Measurements from ENCODE around the gene BTNL9. TPM values are rescaled to one million over a fixed set of nuclear protein-coding genes. Genes with fewer than 3 reads are reported as not detected.

BTNL9 gene
- total RNA-seq, 1 experiment from 2014 or later: 0.96 TPM

DNA sequence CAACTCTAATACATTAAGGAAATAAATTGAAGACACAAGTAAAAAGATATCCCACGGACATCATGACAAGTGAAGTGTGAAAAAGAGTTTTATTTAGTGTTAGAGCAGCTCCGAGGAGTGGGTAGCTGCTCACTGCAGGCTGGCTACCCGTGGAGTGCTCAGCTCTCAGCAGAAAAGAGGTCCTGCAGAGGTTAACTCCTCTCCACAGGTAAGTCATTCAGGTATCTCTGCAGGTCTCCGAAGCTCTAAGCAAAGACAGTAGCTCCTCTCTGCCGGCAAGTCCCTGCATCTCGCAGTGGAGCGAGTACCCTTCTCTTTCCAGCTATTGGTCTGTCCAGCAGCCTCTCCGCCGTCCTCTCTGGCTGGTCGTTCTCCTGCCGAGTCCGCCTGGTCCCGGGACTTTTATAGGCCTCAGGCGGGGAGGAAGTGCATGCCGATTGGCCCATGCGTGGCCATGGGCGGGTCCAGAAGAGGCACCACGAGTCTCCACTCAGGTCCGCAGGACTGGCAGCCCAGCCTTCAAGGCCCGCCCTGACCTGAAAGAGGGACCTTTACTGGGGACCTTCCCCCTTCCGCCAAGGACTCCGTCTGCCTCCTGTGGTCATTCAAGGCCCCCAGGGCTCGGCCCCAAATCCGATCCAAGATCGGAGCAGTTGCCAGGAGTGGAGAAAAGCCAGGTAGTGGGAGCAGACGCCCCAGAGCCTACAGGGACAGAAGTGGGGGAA is 29.9 kb downstream of the BTNL9 start:
- DNase-seq: peak; percentile 87
- Histone ChIP-seq H4K91ac (ENCODE audit: insufficient read length, low read depth, low read length) (no peak overlapping the region), H3K27me3 (ENCODE audit: insufficient read depth, low read length) (no peaks in the 10 kb centered on the region), H4K5ac (ENCODE audit: insufficient read length, low read depth, low read length) (no peak overlapping the region), H2AFZ (ENCODE audit: low read length) (no peak overlapping the region), H3K27ac (ENCODE audit: insufficient read length, low read depth, low read length) (no peak overlapping the region), H3T11ph (ENCODE audit: low read length) (no peak overlapping the region), H3K4ac (ENCODE audit: low read depth, low read length) (no peak overlapping the region), H2BK12ac (ENCODE audit: insufficient read length, low read depth, low read length) (no peak overlapping the region), H2BK15ac (ENCODE audit: low read depth, low read length) (no peak overlapping the region), H3K4me2 (ENCODE audit: insufficient read depth, insufficient read length, low read length) (no peak overlapping the region), H3K4me1 (ENCODE audit: insufficient read depth, low read length) (no peaks in the 10 kb centered on the region), H3K79me1 (ENCODE audit: insufficient read depth, low read depth, low read length, poor library complexity, severe bottlenecking) (no peaks in the 10 kb centered on the region), H3K14ac (ENCODE audit: insufficient read depth, low read length) (no peak overlapping the region), H2AK5ac (ENCODE audit: insufficient read length, low read length) (no peak overlapping the region), H3K9ac (ENCODE audit: extremely low read depth, insufficient read length, low read length) (no peak overlapping the region), H3K23me2 (ENCODE audit: insufficient read length, low read depth, low read length, poor library complexity, severe bottlenecking) (no peaks in the 10 kb centered on the region), H4K20me1 (ENCODE audit: control insufficient read depth, insufficient read depth, insufficient read length) (no peaks in the 10 kb centered on the region), H3K56ac (ENCODE audit: insufficient read length, low read depth, low read length) (no peak overlapping the region), H3K23ac (ENCODE audit: insufficient read length, low read depth, low read length) (no peak overlapping the region), H4K8ac (replicated peaks; ENCODE audit: insufficient read length, low read depth, low read length) (no peak overlapping the region), H2BK5ac (ENCODE audit: insufficient read length, low read length) (no peak overlapping the region), H2BK120ac (ENCODE audit: low read depth, low read length, poor library complexity, severe bottlenecking) (no peak overlapping the region), H3K9me3 (ENCODE audit: control insufficient read depth, low read depth, low read length) (no peaks in the 10 kb centered on the region), H2BK20ac (ENCODE audit: low read depth, low read length, poor library complexity, severe bottlenecking) (no peak overlapping the region), H3K18ac (ENCODE audit: insufficient read length, low read depth, low read length) (no peak overlapping the region), H3K79me2 (ENCODE audit: insufficient read depth, low read length) (no peaks in the 10 kb centered on the region)
- H3K36me3 Mint-ChIP-seq (ENCODE audit: insufficient read depth in 1 of 3, low read depth in 3 of 3): no peaks in the 10 kb centered on the region; a peak in 1 of 7 replicates
- peaks cover 6 to 19% of the 10 kb centered on the region in 2 experiments; a peak in 3 of 5 replicates for H3K9me3 Mint-ChIP-seq
- H3K27me3 Mint-ChIP-seq (ENCODE audit: low read depth): peaks cover 76% of the 10 kb centered on the region
- TF ChIP-seq CTCF (conservative IDR thresholded peaks at IDR 0.05): no peak
- H3K4me3 Mint-ChIP-seq: peak overlapping the region; percentile 47 to 77
- H3K4me1 Mint-ChIP-seq: peaks cover 8 to 13% of the 10 kb centered on the region in 2 experiments
- no CpG with 5 or more reads among the region's 26 CpGs for WGBS (ENCODE audit: extremely low coverage, insufficient read length, low lambda C conversion rate)
- no peak overlapping the region for H3K27ac Mint-ChIP-seq
